BLaER1 treated with 17β-estradiol and CSF1 and Interleukin-3, amounts not matched to agents 10 nM and 100 nM (cell line): ENCODE results near the gene CLRN2.

ENCODE experiments used
- H3K27ac ChIP-seq, 11 experiments: shearing (Covaris generic); formaldehyde crosslinking; 2 replicates each; pipeline ENCODE4 v1.8.1; 2022
- H3K27me3 ChIP-seq, 11 experiments: shearing (Covaris generic); formaldehyde crosslinking; 2 replicates each; pipeline ENCODE4 v1.8.1; 2022
- H3K36me3 ChIP-seq, 11 experiments: shearing (Covaris generic); formaldehyde crosslinking; 2 replicates each; pipeline ENCODE4 v1.8.1; 2022
- H3K4me1 ChIP-seq, 10 experiments: shearing (Covaris generic); formaldehyde crosslinking; 2 replicates each; pipeline ENCODE4 v1.8.1; 2022
- H3K4me2 ChIP-seq, 11 experiments: shearing (Covaris generic); formaldehyde crosslinking; 2 replicates each; pipeline ENCODE4 v1.8.1; 2022
- H3K4me3 ChIP-seq, 10 experiments: shearing (Covaris generic); formaldehyde crosslinking; 2 replicates each; pipeline ENCODE4 v1.8.1; 2022
- H3K9ac ChIP-seq, 11 experiments: shearing (Covaris generic); formaldehyde crosslinking; 2 replicates each; pipeline ENCODE4 v1.8.1; 2022
- H3K9me3 ChIP-seq, 11 experiments: shearing (Covaris generic); formaldehyde crosslinking; replicated peaks in 1 of 11; 2 replicates each; pipeline ENCODE4 v1.8.1; 2022
- H4K20me1 ChIP-seq, 11 experiments: shearing (Covaris generic); formaldehyde crosslinking; 2 replicates each; pipeline ENCODE4 v1.8.1; 2022
- Cebpa-rat ChIP-seq, 11 experiments: shearing (Covaris generic); IDR thresholded peaks; 2 replicates each; pipeline ENCODE4 v1.8.1; 2022

Gene CLRN2

GRCh38 chr4:17482716-17483115 lies 32.2 kb upstream of the CLRN2 start:
- H4K20me1 ChIP-seq: no peaks in the 10 kb centered on the region
- no peak overlapping the region for H3K9ac ChIP-seq
- no peaks in the 10 kb centered on the region for H3K27me3 ChIP-seq
- no peak overlapping the region for H3K27ac ChIP-seq
- H3K4me2 ChIP-seq: no peak overlapping the region
- peaks cover 0 to 14% (median 4%) of the 10 kb centered on the region in 11 experiments; a peak in 6 of 22 replicates for H3K9me3 ChIP-seq
- peaks cover 0 to under 1% (median 0%) of the 10 kb centered on the region in 10 experiments; a peak in 2 of 20 replicates for H3K4me1 ChIP-seq
- TF ChIP-seq Cebpa-rat (IDR thresholded peaks at IDR 0.05): no peak
- peaks cover 44 to 65% (median 57%) of the 10 kb centered on the region in 11 experiments for H3K36me3 ChIP-seq
- H3K4me3 ChIP-seq: no peak overlapping the region

GRCh38 chr4:17489123-17489522 lies 25.8 kb upstream of the CLRN2 start:
- no peaks in the 10 kb centered on the region for H3K9me3 ChIP-seq
- H3K27ac ChIP-seq: peak overlapping the region in 2 of 11 experiments; percentile 16 to 27; a peak in 2 of 22 replicates
- no peaks in the 10 kb centered on the region for H3K27me3 ChIP-seq
- H3K4me3 ChIP-seq: no peak overlapping the region
- TF ChIP-seq Cebpa-rat (IDR thresholded peaks at IDR 0.05): no peak
- H3K4me2 ChIP-seq: peak overlapping the region in 10 of 11 experiments; percentile 36 to 71 (median 59); a peak in 17 of 22 replicates
- H3K4me1 ChIP-seq: peaks cover 19 to 30% (median 23%) of the 10 kb centered on the region in 10 experiments
- H3K36me3 ChIP-seq: peaks cover 61 to 94% (median 81%) of the 10 kb centered on the region in 11 experiments
- H4K20me1 ChIP-seq: peaks cover 0 to 14% (median 0%) of the 10 kb centered on the region in 11 experiments; a peak in 5 of 22 replicates
- H3K9ac ChIP-seq: no peak overlapping the region; a peak in 1 of 22 replicates

- Histone ChIP-seq H3K27me3 (no peaks in the 10 kb centered on the region), H3K36me3 (peaks cover 61 to 94% (median 81%) of the 10 kb centered on the region in 11 experiments), H3K4me1 (peaks cover 25 to 36% (median 27%) of the 10 kb centered on the region in 10 experiments), H4K20me1 (peaks cover 0 to 14% (median 0%) of the 10 kb centered on the region in 11 experiments; a peak in 5 of 22 replicates), H3K27ac (peak overlapping the region in 3 of 11 experiments; percentile 16 to 44 (median 27); a peak in 4 of 22 replicates), H3K9ac (peak overlapping the region in 3 of 11 experiments; percentile 1 to 29 (median 11); a peak in 2 of 22 replicates), H3K9me3 (no peaks in the 10 kb centered on the region), H3K4me3 (no peak overlapping the region), H3K4me2 (peak overlapping the region; percentile 36 to 71 (median 59); a peak in 21 of 22 replicates)
- no peak for TF ChIP-seq Cebpa-rat (IDR thresholded peaks at IDR 0.05)
Measured at GRCh38 chr4:17489721-17490120, 25.2 kb upstream of the CLRN2 start.

- no peak for TF ChIP-seq Cebpa-rat (IDR thresholded peaks at IDR 0.05)
- Histone ChIP-seq H3K27me3 (no peaks in the 10 kb centered on the region), H3K4me3 (no peak overlapping the region), H3K9ac (no peak overlapping the region), H3K4me1 (peaks cover 25 to 36% (median 30%) of the 10 kb centered on the region in 10 experiments), H3K9me3 (no peaks in the 10 kb centered on the region), H3K27ac (peak overlapping the region in 2 of 11 experiments; percentile 27 to 44; a peak in 1 of 22 replicates), H3K36me3 (peaks cover 66 to 97% (median 81%) of the 10 kb centered on the region in 11 experiments), H4K20me1 (peaks cover 0 to 14% (median 0%) of the 10 kb centered on the region in 11 experiments; a peak in 7 of 22 replicates), H3K4me2 (peak overlapping the region in 10 of 11 experiments; percentile 36 to 71 (median 59); a peak in 20 of 22 replicates)
Measured at GRCh38 chr4:17490575-17491059, 24.3 kb upstream of the CLRN2 start.

- Histone ChIP-seq H3K27ac (no peak overlapping the region), H3K36me3 (peaks cover 68 to 98% (median 82%) of the 10 kb centered on the region in 11 experiments), H3K27me3 (no peaks in the 10 kb centered on the region)
Measured at GRCh38 chr4:17491196-17491595, 23.8 kb upstream of the CLRN2 start.

GRCh38 chr4:17492058-17492741 lies 22.8 kb upstream of the CLRN2 start:
- Histone ChIP-seq H4K20me1 (peaks cover 0 to 14% (median 0%) of the 10 kb centered on the region in 11 experiments; a peak in 7 of 22 replicates), H3K4me2 (no peak overlapping the region), H3K4me1 (peaks cover 25 to 36% (median 30%) of the 10 kb centered on the region in 10 experiments), H3K4me3 (no peak overlapping the region), H3K36me3 (peaks cover 66 to 98% (median 82%) of the 10 kb centered on the region in 11 experiments), H3K9ac (no peak overlapping the region), H3K27ac (no peak overlapping the region), H3K9me3 (no peaks in the 10 kb centered on the region), H3K27me3 (no peaks in the 10 kb centered on the region)
- TF ChIP-seq Cebpa-rat (IDR thresholded peaks at IDR 0.05): no peak

More at GRCh38 chr4:17491196-17491595, 23.8 kb upstream of the CLRN2 start:
- no peak overlapping the region for H3K9ac ChIP-seq
- no peak overlapping the region for H3K4me2 ChIP-seq
- no peaks in the 10 kb centered on the region for H3K9me3 ChIP-seq
- H3K4me1 ChIP-seq: peaks cover 25 to 36% (median 30%) of the 10 kb centered on the region in 10 experiments
- no peak for TF ChIP-seq Cebpa-rat (IDR thresholded peaks at IDR 0.05)
- peaks cover 0 to 14% (median 0%) of the 10 kb centered on the region in 11 experiments; a peak in 7 of 22 replicates for H4K20me1 ChIP-seq
- H3K4me3 ChIP-seq: no peak overlapping the region

- H3K4me2 ChIP-seq: no peak overlapping the region
- no peak overlapping the region for H3K9ac ChIP-seq
- no peak overlapping the region for H3K27ac ChIP-seq
- H3K4me3 ChIP-seq: no peak overlapping the region
- peaks cover 0 to 14% (median 0%) of the 10 kb centered on the region in 11 experiments; a peak in 7 of 22 replicates for H4K20me1 ChIP-seq
- no peaks in the 10 kb centered on the region for H3K9me3 ChIP-seq
- no peaks in the 10 kb centered on the region for H3K27me3 ChIP-seq
- peaks cover 61 to 98% (median 82%) of the 10 kb centered on the region in 11 experiments for H3K36me3 ChIP-seq
- TF ChIP-seq Cebpa-rat (IDR thresholded peaks at IDR 0.05): no peak
- peaks cover 25 to 36% (median 30%) of the 10 kb centered on the region in 10 experiments for H3K4me1 ChIP-seq
Measured at GRCh38 chr4:17492876-17493275, 22.1 kb upstream of the CLRN2 start.

GRCh38 chr4:17493619-17494018 lies 21.3 kb upstream of the CLRN2 start:
- no peak for TF ChIP-seq Cebpa-rat (IDR thresholded peaks at IDR 0.05)
- Histone ChIP-seq H3K9me3 (no peaks in the 10 kb centered on the region), H3K9ac (no peak overlapping the region), H4K20me1 (peaks cover 0 to 14% (median 0%) of the 10 kb centered on the region in 11 experiments; a peak in 7 of 22 replicates), H3K27ac (no peak overlapping the region), H3K4me3 (no peak overlapping the region), H3K27me3 (no peaks in the 10 kb centered on the region), H3K4me1 (peaks cover 24 to 35% (median 30%) of the 10 kb centered on the region in 10 experiments), H3K4me2 (peak overlapping the region in 1 of 11 experiments; percentile 32; a peak in 1 of 22 replicates), H3K36me3 (peaks cover 61 to 98% (median 82%) of the 10 kb centered on the region in 11 experiments)
